GM21515 (cell line): ENCODE measurements around the gene DNAI4.

Experiments used
- ATAC-seq: cut with Tn5 transposase; IDR thresholded peaks from one replicate; pipeline ENCODE4 v1.9.1; 2021; ENCODE audit not compliant: unreplicated experiment

Gene DNAI4

DNA sequence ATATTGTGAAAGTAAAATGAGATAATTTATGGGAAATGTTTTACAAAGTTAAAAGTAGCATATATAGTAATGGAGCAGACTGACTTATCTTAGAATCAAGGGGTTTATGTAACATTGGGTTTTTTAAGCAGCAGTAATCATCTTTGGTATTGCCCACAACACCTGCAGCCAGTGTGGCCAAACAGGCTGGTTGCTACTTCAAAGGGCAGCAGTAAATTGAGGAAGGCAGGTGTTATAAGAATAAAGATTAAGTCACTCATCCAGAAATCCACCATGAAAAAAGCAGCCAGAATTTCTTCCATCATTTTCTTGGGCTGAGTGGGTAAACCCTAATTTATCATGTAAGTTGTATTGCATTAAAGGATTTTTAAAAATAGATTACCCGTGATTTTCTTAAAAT, 155.7 kb downstream of the DNAI4 start:
- no peak for ATAC-seq

DNA sequence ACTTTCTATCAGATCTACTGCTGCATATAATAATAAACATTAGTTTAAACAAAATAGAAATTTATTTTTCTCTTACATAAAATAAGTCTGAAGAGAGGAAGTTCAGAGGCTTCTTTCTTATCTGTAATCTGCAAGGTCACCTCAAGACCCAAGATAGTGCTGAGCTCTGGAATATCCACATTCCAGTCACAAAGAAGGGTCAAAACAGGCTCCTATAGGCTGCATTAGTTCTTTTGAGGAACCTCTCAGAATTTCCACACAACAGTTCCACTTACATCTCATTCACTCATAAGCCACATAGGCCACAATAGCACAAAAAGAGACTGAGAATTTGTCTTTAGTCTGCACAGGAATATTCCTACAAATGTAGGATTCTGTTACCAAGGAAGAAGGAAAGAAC, 157.0 kb downstream of the DNAI4 start:
- no peak for ATAC-seq

DNA sequence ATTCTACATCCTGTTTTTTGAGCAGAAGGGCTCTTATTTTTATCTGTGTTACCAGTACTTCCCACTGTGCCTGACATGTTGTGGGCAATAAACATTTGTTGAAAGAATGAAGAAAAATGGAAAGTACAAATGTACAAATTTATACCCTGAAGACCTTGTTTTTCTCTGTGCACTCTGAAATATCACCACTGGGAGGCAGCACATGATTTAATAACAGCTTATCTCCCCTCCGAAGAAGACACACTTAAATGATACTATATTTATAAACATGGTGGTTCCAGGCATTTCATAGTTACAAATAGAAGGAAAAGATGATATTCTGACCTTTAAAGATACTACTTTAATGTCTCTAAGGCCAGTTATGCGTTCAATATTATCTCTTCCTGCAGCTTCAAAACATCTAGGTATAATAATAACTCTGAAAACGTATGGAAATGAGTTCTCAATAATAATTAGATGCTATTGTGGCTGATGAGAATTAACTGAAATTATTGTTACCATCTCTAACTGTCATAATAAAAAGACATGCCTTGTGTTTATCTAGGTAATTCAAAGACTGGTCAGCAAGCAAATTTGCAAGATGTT, 159.6 kb downstream of the DNAI4 start:
- ATAC-seq, result peak; percentile 77
